Activated T-helper 1 cell treated with anti-CD3 and anti-CD28 coated beads, Interleukin-12 subunit alpha, Interleukin-12 subunit beta, Interleukin-2, Interleukin-4 antibody, amounts not matched to agents 30 ng/mL and 10 ng/mL and 1 ng/mL, durations not matched to agents 14 hours and 24 hours and 36 hours (primary cell): ENCODE data around the gene FN1. TPM values are rescaled to one million over a fixed set of nuclear protein-coding genes. Genes with fewer than 3 reads are reported as not detected.

ENCODE experiments used
- DNase-seq: peaks from one replicate; pipeline ENCODE4 v3.0.0; 2021; ENCODE audit warnings: low spot score
- H3K27ac Mint-ChIP-seq: one replicate; pipeline ENCODE4 v1.8.0; 2021; ENCODE audit warnings: mild to moderate bottlenecking, mixed read lengths
- H3K27me3 Mint-ChIP-seq: one replicate; pipeline ENCODE4 v1.8.0; 2022; ENCODE audit warnings: mild to moderate bottlenecking, moderate library complexity, mixed read lengths; ENCODE audit not compliant: insufficient read depth
- H3K36me3 Mint-ChIP-seq: one replicate; pipeline ENCODE4 v1.8.0; 2021; ENCODE audit warnings: low read depth, mixed read lengths
- H3K4me1 Mint-ChIP-seq: one replicate; pipeline ENCODE4 v1.8.0; 2021; ENCODE audit warnings: low read depth, mixed read lengths
- H3K4me3 Mint-ChIP-seq: one replicate; pipeline ENCODE4 v1.8.0; 2021; ENCODE audit warnings: mild to moderate bottlenecking, moderate library complexity, mixed read lengths
- H3K9me3 Mint-ChIP-seq: one replicate; pipeline ENCODE4 v1.8.0; 2021; ENCODE audit warnings: mixed read lengths
- intact Hi-C: fragments of 100-400 bp; cut with micrococcal nuclease; formaldehyde crosslinking; loops from one replicate; pipeline ENCODE4 v1.15.1; 2024
- total RNA-seq: library from RNA; stranded (reverse); gene quantifications from 2 replicates; pipeline ENCODE4 v1.2.3, GENCODE V29; 2022

FN1 gene
- total RNA-seq, 1 donor from 2014 or later = 1.6 TPM

GRCh38 chr2:215392164-215392563, 43.7 kb downstream of the FN1 start:
- Mint-ChIP-seq H3K27ac (no peak overlapping the region), H3K4me1 (no peaks in the 10 kb centered on the region), H3K9me3 (no peaks in the 10 kb centered on the region), H3K4me3 (no peak overlapping the region), H3K36me3 (no peaks in the 10 kb centered on the region), H3K27me3 (peaks cover 4% of the 10 kb centered on the region)
- no peak for DNase-seq
- intact Hi-C loops = no loop called here

GRCh38 chr2:215391531-215391930, 44.3 kb downstream of the FN1 start:
- H3K9me3 Mint-ChIP-seq = no peaks in the 10 kb centered on the region
- H3K36me3 Mint-ChIP-seq = no peaks in the 10 kb centered on the region
- no peaks in the 10 kb centered on the region for H3K4me1 Mint-ChIP-seq
- DNase-seq = no peak
- H3K4me3 Mint-ChIP-seq = no peak overlapping the region
- intact Hi-C loops = no loop called here
- H3K27me3 Mint-ChIP-seq = peaks cover 4% of the 10 kb centered on the region
- no peak overlapping the region for H3K27ac Mint-ChIP-seq

DNA sequence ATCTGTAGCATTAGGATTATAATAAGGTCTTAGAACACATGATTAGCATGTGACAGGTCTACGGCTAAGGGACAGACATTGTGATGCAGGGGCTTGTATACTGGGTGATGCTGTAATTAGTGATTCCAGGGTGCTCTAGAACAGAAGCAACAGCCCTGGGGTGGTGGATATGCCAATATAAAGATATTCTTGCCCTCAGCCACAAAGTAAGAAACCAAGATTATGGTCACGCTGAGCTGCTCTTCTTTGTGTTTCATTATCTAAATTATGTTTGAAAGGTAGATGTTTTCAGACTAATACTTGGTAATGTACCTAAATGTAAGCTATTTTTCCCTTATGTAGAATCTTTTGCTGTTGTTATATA, 45.3 kb downstream of the FN1 start:
- DNase-seq = no peak
- H3K9me3 Mint-ChIP-seq = no peaks in the 10 kb centered on the region
- H3K27ac Mint-ChIP-seq = no peak overlapping the region
- intact Hi-C loops = no loop called here
- peaks cover 4% of the 10 kb centered on the region for H3K27me3 Mint-ChIP-seq
- H3K36me3 Mint-ChIP-seq = no peaks in the 10 kb centered on the region
- H3K4me1 Mint-ChIP-seq = no peaks in the 10 kb centered on the region
- no peak overlapping the region for H3K4me3 Mint-ChIP-seq

GRCh38 chr2:215388002-215388728, 47.7 kb downstream of the FN1 start:
- H3K27ac Mint-ChIP-seq = no peak overlapping the region

GRCh38 chr2:215386566-215386965, 49.3 kb downstream of the FN1 start:
- Mint-ChIP-seq H3K9me3 (no peaks in the 10 kb centered on the region), H3K36me3 (no peaks in the 10 kb centered on the region), H3K27me3 (peaks cover 4% of the 10 kb centered on the region), H3K27ac (no peak overlapping the region), H3K4me1 (no peaks in the 10 kb centered on the region), H3K4me3 (no peak overlapping the region)
- intact Hi-C loops = no loop called here
- no peak for DNase-seq

More at GRCh38 chr2:215388002-215388728, 47.7 kb downstream of the FN1 start:
- intact Hi-C loops = no loop called here
- Mint-ChIP-seq H3K36me3 (no peaks in the 10 kb centered on the region), H3K27me3 (peaks cover 4% of the 10 kb centered on the region), H3K4me3 (no peak overlapping the region), H3K4me1 (no peaks in the 10 kb centered on the region), H3K9me3 (no peaks in the 10 kb centered on the region)
- no peak for DNase-seq

DNA sequence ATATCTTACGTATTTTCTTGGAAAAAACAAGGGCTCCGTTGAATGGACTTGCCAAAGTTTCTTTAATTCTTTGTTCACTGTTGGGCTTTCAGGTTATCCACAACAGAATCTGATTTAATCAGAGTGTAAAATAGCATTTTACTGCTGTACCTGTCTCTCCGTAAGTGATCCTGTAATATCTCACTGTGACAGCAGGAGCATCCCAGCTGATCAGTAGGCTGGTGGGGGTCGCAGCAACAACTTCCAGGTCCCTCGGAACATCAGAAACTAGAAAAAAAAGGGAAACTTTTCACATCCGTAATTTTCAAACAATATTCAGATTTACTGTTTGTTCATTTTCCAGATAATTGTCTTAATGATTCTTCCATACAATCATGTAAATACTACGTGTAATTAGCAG, 51.2 kb downstream of the FN1 start:
- no peaks in the 10 kb centered on the region for H3K9me3 Mint-ChIP-seq
- H3K27me3 Mint-ChIP-seq = peaks cover 2% of the 10 kb centered on the region
- DNase-seq = no peak
- no peaks in the 10 kb centered on the region for H3K4me1 Mint-ChIP-seq
- no peaks in the 10 kb centered on the region for H3K36me3 Mint-ChIP-seq
- H3K4me3 Mint-ChIP-seq = no peak overlapping the region
- intact Hi-C loops = no loop called here
- no peak overlapping the region for H3K27ac Mint-ChIP-seq

DNA sequence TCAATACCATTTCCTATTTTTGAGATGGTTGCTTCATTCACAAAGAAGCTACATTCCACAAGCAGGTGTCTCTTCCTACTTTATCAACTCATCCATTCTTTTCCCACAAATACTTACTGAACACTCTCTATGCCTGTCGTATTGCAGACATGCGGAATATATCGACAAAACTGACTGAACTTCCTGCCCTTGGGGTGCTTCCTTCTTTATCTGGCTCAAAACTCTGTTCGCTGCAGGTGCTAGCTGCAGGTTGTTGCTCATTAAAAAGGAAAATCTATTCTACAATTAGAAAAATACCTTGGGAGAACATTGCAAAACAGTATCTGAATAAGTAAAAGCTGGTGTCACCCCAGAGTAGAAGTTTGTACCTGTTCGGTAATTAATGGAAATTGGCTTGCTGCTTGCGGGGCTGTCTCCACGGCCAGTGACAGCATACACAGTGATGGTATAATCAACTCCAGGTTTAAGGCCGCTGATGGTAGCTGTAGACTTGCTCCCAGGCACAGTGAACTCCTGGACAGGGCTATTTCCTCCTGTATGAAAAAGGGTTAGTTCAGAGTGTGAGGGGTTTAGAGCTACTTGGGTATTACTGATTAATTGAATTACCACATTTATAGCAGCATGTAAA, 52.1 kb downstream of the FN1 start:
- H3K27ac Mint-ChIP-seq = no peak overlapping the region
- H3K27me3 Mint-ChIP-seq = no peaks in the 10 kb centered on the region
- intact Hi-C loops = no loop called here
- H3K4me3 Mint-ChIP-seq = no peak overlapping the region
- H3K4me1 Mint-ChIP-seq = no peaks in the 10 kb centered on the region
- no peaks in the 10 kb centered on the region for H3K36me3 Mint-ChIP-seq
- DNase-seq = no peak
- no peaks in the 10 kb centered on the region for H3K9me3 Mint-ChIP-seq

- Mint-ChIP-seq H3K36me3 (no peaks in the 10 kb centered on the region), H3K4me3 (no peak overlapping the region), H3K9me3 (no peaks in the 10 kb centered on the region), H3K27me3 (no peaks in the 10 kb centered on the region), H3K27ac (no peak overlapping the region), H3K4me1 (no peaks in the 10 kb centered on the region)
- no peak for DNase-seq
- intact Hi-C loops = no loop called here
Measured at GRCh38 chr2:215382480-215382879, 53.4 kb downstream of the FN1 start.

DNA sequence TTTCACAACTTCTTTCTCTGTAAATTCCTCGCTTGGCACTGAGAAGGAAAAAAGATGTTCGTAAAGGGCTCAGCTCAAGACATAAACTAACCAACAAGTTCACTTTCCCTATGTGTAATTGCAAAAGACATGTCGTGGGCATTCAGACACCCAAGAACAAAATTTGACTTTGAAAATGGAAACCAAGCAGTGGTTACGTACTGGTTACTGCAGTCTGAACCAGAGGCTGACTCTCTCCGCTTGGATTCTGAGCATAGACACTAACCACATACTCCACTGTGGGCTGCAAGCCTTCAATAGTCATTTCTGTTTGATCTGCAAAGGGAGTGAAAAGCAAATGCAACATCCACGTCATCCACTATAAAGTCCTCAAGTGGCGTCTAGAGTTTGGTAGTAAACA, 53.9 kb downstream of the FN1 start:
- Mint-ChIP-seq H3K27me3 (no peaks in the 10 kb centered on the region), H3K4me3 (no peak overlapping the region), H3K9me3 (no peaks in the 10 kb centered on the region), H3K4me1 (no peaks in the 10 kb centered on the region), H3K36me3 (no peaks in the 10 kb centered on the region), H3K27ac (no peak overlapping the region)
- DNase-seq = no peak
- intact Hi-C loops = no loop called here

GRCh38 chr2:215380699-215381098, 55.2 kb downstream of the FN1 start:
- Mint-ChIP-seq H3K4me3 (no peak overlapping the region), H3K36me3 (no peaks in the 10 kb centered on the region), H3K27ac (no peak overlapping the region), H3K27me3 (no peaks in the 10 kb centered on the region), H3K4me1 (no peaks in the 10 kb centered on the region), H3K9me3 (no peaks in the 10 kb centered on the region)
- no peak for DNase-seq
- intact Hi-C loops = no loop called here

DNA sequence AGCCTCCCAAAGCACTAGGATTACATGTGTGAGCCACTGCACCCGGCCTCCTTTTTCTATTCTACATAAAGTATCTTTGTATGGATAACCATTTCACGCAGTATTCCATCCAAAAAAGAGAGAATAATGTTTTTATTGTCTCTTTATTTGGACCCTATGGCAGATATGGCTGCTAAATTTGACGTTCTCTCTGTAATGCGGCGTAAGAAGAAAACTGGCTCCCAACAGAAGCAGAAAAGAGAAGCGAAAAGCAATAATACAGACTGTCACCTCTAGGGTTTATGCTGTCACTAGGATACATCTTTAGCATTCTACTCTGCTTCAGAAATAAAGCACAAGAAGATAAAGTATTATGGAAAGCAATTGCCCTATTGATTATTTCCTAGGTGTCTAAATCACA, 55.9 kb downstream of the FN1 start:
- H3K4me1 Mint-ChIP-seq = no peaks in the 10 kb centered on the region
- H3K9me3 Mint-ChIP-seq = no peaks in the 10 kb centered on the region
- H3K4me3 Mint-ChIP-seq = no peak overlapping the region
- no peak for DNase-seq
- peaks cover under 1% of the 10 kb centered on the region for H3K36me3 Mint-ChIP-seq
- intact Hi-C loops = no loop called here
- H3K27ac Mint-ChIP-seq = no peak overlapping the region
- H3K27me3 Mint-ChIP-seq = no peaks in the 10 kb centered on the region

DNA sequence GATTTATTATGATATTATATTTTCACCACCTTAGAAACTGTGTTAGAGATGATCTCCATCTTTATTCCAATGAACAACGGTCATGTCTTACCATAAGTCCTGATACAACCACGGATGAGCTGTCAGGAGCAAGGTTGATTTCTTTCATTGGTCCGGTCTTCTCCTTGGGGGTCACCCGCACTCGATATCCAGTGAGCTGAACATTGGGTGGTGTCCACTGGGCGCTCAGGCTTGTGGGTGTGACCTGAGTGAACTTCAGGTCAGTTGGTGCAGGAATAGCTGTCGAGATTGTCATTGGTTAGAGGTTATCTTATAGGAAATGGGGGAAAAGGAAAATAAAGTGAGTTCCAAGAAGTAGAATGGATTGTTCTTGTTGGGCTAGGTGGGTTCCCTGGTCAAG, 56.8 kb downstream of the FN1 start:
- Mint-ChIP-seq H3K9me3 (peaks cover 8% of the 10 kb centered on the region), H3K36me3 (peaks cover 8% of the 10 kb centered on the region), H3K4me3 (no peak overlapping the region), H3K4me1 (no peaks in the 10 kb centered on the region), H3K27me3 (no peaks in the 10 kb centered on the region), H3K27ac (no peak overlapping the region)
- DNase-seq = no peak
- intact Hi-C loops = no loop called here

DNA sequence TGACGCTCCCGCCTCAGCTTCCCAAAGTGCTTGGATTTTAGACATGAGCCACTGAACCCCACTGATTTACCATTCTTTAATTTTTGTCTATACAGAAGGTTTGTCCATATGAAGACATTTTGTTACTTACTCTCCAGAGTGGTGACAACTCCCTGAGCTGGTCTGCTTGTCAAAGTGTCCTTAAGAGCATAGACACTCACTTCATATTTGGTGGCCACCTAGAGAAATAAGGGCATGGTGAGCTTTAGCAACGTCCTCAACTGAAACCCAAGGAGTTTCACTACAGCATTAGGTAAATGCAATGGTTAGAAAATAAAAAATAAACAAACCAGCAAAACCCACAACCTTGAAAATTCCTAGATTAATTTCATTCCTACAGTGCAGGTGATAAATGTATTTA, 57.8 kb downstream of the FN1 start:
- Mint-ChIP-seq H3K4me1 (no peaks in the 10 kb centered on the region), H3K4me3 (no peak overlapping the region), H3K27me3 (no peaks in the 10 kb centered on the region), H3K9me3 (peaks cover 10% of the 10 kb centered on the region), H3K27ac (no peak overlapping the region), H3K36me3 (peaks cover 10% of the 10 kb centered on the region)
- no peak for DNase-seq
- intact Hi-C loops = no loop called here

DNA sequence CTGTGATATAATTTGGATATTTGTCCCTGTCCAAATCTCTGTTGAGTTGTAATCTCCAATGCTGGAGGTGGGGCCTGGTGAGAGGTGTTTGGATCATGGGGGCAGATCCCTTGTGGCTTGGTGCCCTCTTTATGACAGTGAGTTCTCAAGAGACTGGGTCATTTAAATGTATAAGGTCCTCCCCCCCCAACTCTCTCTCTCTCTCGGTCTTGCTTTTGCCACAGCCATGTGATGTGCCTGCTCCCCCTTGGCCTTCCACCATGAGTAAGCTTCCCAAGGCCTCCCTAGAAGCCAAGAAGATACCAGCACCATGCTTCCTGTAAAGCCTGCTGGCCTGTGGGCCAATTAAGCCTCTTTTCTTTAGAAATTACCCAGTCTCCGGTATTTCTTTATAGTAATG, 58.6 kb downstream of the FN1 start:
- H3K36me3 Mint-ChIP-seq = peaks cover 10% of the 10 kb centered on the region
- intact Hi-C loops = no loop called here
- H3K4me3 Mint-ChIP-seq = no peak overlapping the region
- H3K4me1 Mint-ChIP-seq = no peaks in the 10 kb centered on the region
- DNase-seq = no peak
- H3K27ac Mint-ChIP-seq = no peak overlapping the region
- H3K9me3 Mint-ChIP-seq = peaks cover 10% of the 10 kb centered on the region
- H3K27me3 Mint-ChIP-seq = no peaks in the 10 kb centered on the region
